ENCODE results near the gene MSI2. TPM values are rescaled to one million over a fixed set of nuclear protein-coding genes. Genes with fewer than 3 reads are reported as not detected.

MSI2 gene
- total RNA-seq, 3 donors from 2014 or later = 13.4 to 89.1 (median 71.1) TPM

- Histone ChIP-seq H3K27ac (no peak overlapping the region), H3K9me3 (no peaks in the 10 kb centered on the region), H3K4me3 (no peak overlapping the region), H3K27me3 (no peaks in the 10 kb centered on the region), H3K4me1 (no peaks in the 10 kb centered on the region), H3K36me3 (no peaks in the 10 kb centered on the region)
- TF ChIP-seq POLR2AphosphoS5 (IDR thresholded peaks at IDR 0.05) (no peak), POLR2A (IDR thresholded peaks at IDR 0.05) (no peak)
- TF ChIP-seq, protein P1, sequence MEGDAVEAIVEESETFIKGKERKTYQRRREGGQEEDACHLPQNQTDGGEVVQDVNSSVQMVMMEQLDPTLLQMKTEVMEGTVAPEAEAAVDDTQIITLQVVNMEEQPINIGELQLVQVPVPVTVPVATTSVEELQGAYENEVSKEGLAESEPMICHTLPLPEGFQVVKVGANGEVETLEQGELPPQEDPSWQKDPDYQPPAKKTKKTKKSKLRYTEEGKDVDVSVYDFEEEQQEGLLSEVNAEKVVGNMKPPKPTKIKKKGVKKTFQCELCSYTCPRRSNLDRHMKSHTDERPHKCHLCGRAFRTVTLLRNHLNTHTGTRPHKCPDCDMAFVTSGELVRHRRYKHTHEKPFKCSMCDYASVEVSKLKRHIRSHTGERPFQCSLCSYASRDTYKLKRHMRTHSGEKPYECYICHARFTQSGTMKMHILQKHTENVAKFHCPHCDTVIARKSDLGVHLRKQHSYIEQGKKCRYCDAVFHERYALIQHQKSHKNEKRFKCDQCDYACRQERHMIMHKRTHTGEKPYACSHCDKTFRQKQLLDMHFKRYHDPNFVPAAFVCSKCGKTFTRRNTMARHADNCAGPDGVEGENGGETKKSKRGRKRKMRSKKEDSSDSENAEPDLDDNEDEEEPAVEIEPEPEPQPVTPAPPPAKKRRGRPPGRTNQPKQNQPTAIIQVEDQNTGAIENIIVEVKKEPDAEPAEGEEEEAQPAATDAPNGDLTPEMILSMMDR (IDR thresholded peaks at IDR 0.05) = no peak
- intact Hi-C loops (cut with DNase I; ENCODE audit: low total_unique reads) = no loop called here
- DNase-seq (ENCODE audit: low spot score in 2 of 2) = no peak
Observed at GRCh38 chr17:57640079-57640478, 383.8 kb downstream of the MSI2 start.

GRCh38 chr17:57641761-57642160, 385.4 kb downstream of the MSI2 start:
- Histone ChIP-seq H3K27ac (no peak overlapping the region), H3K27me3 (no peaks in the 10 kb centered on the region), H3K4me1 (no peaks in the 10 kb centered on the region), H3K36me3 (no peaks in the 10 kb centered on the region), H3K9me3 (no peaks in the 10 kb centered on the region), H3K4me3 (no peak overlapping the region)
- TF ChIP-seq, protein P1 (IDR thresholded peaks at IDR 0.05) = no peak
- TF ChIP-seq POLR2AphosphoS5 (IDR thresholded peaks at IDR 0.05) = no peak
- intact Hi-C loops (cut with DNase I; ENCODE audit: low total_unique reads) = no loop called here
- DNase-seq (ENCODE audit: low spot score in 2 of 2) = no peak

DNA sequence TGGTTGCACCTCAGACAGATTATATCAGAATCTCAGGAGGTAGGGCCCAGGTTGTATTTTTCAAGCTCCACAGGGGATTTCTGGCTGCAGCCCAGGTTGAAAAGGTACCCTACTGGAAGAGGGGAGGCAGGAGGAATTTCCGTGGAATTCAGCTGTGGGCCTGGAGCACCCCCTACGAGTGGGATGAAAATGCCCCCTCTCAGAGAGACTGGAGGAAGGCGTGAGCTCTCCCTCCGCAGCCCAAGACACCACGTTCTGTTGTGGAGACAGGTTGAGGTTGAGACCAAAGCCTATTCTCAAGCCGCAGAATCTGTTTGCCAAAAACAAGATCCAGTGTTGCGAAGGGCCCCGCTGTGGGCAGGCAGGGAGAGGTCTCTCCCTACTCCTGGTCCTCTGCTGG, 386.7 kb downstream of the MSI2 start:
- Histone ChIP-seq H3K36me3 (no peaks in the 10 kb centered on the region), H3K9me3 (no peaks in the 10 kb centered on the region), H3K27ac (no peak overlapping the region), H3K4me3 (no peak overlapping the region), H3K27me3 (no peaks in the 10 kb centered on the region), H3K4me1 (no peaks in the 10 kb centered on the region)
- intact Hi-C loops (cut with DNase I; ENCODE audit: low total_unique reads) = no loop called here
- no peak for DNase-seq (ENCODE audit: low spot score in 2 of 2)
- TF ChIP-seq POLR2A (IDR thresholded peaks at IDR 0.05) (no peak), POLR2AphosphoS5 (IDR thresholded peaks at IDR 0.05) (no peak)
- TF ChIP-seq, protein P1 (IDR thresholded peaks at IDR 0.05) = no peak

- Histone ChIP-seq H3K27ac (no peak overlapping the region), H3K9me3 (no peaks in the 10 kb centered on the region), H3K4me3 (no peak overlapping the region), H3K27me3 (no peaks in the 10 kb centered on the region), H3K4me1 (no peaks in the 10 kb centered on the region), H3K36me3 (no peaks in the 10 kb centered on the region)
- intact Hi-C loops (cut with DNase I; ENCODE audit: low total_unique reads) = no loop called here
- TF ChIP-seq, protein P1 (IDR thresholded peaks at IDR 0.05) = no peak
- no peak for TF ChIP-seq POLR2A (IDR thresholded peaks at IDR 0.05)
- DNase-seq (ENCODE audit: low spot score in 2 of 2) = no peak
Observed at GRCh38 chr17:57644326-57644725, 388.0 kb downstream of the MSI2 start.

DNA sequence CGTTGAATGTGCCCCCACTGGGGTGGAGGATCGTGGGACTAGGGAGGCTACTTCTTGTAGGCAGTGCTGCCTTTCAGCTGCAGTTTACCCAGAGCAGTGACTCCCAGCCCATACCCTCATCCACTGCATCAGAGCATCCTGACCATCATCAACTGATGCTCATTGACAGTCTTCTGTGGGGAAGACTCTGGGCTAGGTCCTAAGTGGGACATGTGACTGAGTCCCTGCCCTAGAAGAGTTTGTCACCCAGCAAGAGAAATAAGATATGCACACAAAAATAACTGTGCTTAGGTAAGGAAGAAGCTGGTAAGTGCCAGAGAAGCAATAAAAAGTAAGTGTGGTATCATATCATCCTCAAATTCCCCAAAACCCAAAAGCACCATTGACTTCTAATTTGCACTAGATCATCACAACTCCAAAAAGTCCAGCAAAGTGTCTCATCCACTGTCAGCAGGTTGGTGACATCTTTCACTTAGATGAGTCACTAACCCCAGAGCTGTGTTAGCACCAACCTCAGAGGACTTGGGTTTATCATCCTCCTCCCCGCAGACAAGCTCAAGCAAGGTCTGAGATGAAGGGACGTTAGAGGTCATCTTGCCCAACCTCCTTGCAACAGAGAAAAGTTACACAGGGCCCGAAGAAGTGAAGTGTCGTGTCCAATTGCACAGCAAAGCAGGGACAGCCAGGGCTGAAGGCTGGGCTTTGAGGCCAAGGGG, 389.8 kb downstream of the MSI2 start:
- intact Hi-C loops (cut with DNase I; ENCODE audit: low total_unique reads) = no loop called here
- TF ChIP-seq POLR2AphosphoS5 (IDR thresholded peaks at IDR 0.05) (no peak), POLR2A (IDR thresholded peaks at IDR 0.05) (no peak)
- TF ChIP-seq, protein P1 (IDR thresholded peaks at IDR 0.05) = no peak
- Histone ChIP-seq H3K27me3 (no peaks in the 10 kb centered on the region), H3K27ac (no peak overlapping the region), H3K4me1 (no peaks in the 10 kb centered on the region), H3K9me3 (no peaks in the 10 kb centered on the region), H3K4me3 (no peak overlapping the region), H3K36me3 (no peaks in the 10 kb centered on the region)
- DNase-seq (ENCODE audit: low spot score in 2 of 2) = no peak
